DND-41 (cell line): ENCODE results near the gene THSD7A.

Experiments used
- EZH2 ChIP-seq: IDR thresholded peaks from 3 replicates; pipeline ENCODE4 v1.6.1; 2012; ENCODE audit warnings: borderline replicate concordance, low read depth, mild to moderate bottlenecking, moderate library complexity, low read length, inconsistent platforms; ENCODE audit not compliant: severe bottlenecking
- TF ChIP-seq, protein P1 (sequence below): IDR thresholded peaks from 2 replicates; pipeline ENCODE4 v1.5.1; 2012; ENCODE audit warnings: borderline replicate concordance, low read length, moderate library complexity, mild to moderate bottlenecking; ENCODE audit not compliant: poor library complexity, severe bottlenecking; ENCODE audit errors: extremely low read depth

DNA sequence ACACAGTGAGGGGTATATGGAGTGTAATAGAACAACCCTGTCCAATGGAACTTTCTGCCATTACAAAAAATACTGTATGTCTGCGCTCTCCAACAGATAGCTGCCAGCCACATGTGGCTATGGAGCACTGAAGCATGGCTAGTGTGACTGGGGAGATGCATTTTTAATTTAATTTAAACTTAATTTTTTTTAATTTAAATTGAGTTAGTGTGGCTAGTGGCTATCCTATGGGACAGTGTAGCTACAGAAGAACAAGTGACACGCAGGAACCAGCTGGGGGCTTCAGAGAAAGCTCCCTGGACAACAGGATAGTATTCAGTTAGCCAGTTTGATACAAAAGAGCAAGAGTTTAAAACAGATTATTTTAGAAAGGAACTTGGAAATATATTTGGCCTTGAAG, 408.0 kb downstream of the THSD7A start:
- TF ChIP-seq, protein P1, sequence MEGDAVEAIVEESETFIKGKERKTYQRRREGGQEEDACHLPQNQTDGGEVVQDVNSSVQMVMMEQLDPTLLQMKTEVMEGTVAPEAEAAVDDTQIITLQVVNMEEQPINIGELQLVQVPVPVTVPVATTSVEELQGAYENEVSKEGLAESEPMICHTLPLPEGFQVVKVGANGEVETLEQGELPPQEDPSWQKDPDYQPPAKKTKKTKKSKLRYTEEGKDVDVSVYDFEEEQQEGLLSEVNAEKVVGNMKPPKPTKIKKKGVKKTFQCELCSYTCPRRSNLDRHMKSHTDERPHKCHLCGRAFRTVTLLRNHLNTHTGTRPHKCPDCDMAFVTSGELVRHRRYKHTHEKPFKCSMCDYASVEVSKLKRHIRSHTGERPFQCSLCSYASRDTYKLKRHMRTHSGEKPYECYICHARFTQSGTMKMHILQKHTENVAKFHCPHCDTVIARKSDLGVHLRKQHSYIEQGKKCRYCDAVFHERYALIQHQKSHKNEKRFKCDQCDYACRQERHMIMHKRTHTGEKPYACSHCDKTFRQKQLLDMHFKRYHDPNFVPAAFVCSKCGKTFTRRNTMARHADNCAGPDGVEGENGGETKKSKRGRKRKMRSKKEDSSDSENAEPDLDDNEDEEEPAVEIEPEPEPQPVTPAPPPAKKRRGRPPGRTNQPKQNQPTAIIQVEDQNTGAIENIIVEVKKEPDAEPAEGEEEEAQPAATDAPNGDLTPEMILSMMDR: no peak
- no peak for TF ChIP-seq EZH2
